HL-60 (cell line): Measurements from ENCODE around the gene NLRP13.

Experiments
- DNase-seq, 2 experiments: peaks; one replicate each; pipeline ENCODE4 v3.0.0-alpha.2; 2010 to 2020; ENCODE audit warnings: low read depth in 1 of 2, low spot score in 1 of 2
- H3K27ac ChIP-seq: fragments of 250-450 bp; sonication (Bioruptor Pico); replicated peaks from 2 replicates; pipeline ENCODE4 v1.5.1; 2020; ENCODE audit warnings: mild to moderate bottlenecking, moderate library complexity
- H3K27me3 ChIP-seq: fragments of 250-450 bp; sonication (Bioruptor Pico); 2 replicates; pipeline ENCODE4 v1.5.1; 2021; ENCODE audit warnings: mild to moderate bottlenecking, moderate library complexity; ENCODE audit not compliant: insufficient read depth, poor library complexity, severe bottlenecking
- H3K4me3 ChIP-seq: replicated peaks from 2 replicates; pipeline ENCODE4 v1.5.1; 2011; ENCODE audit warnings: mild to moderate bottlenecking, control low read depth, low read length; ENCODE audit not compliant: insufficient read depth
- CTCF ChIP-seq: IDR thresholded peaks from one replicate; pipeline ENCODE4 v1.5.1; 2011; ENCODE audit warnings: low read length, control low read depth, inconsistent platforms; ENCODE audit not compliant: insufficient read depth
- GABPA ChIP-seq: IDR thresholded peaks from 2 replicates; pipeline ENCODE4 v1.6.1; 2012; ENCODE audit warnings: low read depth
- POLR2AphosphoS5 ChIP-seq: IDR thresholded peaks from 2 replicates; pipeline ENCODE4 v1.6.1; 2012; ENCODE audit warnings: low read depth
- REST ChIP-seq: IDR thresholded peaks from 2 replicates; pipeline ENCODE4 v1.6.1; 2012; ENCODE audit warnings: low read depth; ENCODE audit not compliant: insufficient replicate concordance
- SPI1 ChIP-seq: IDR thresholded peaks from 2 replicates; pipeline ENCODE4 v1.6.1; 2012; ENCODE audit warnings: low read depth, mild to moderate bottlenecking, borderline replicate concordance

The NLRP13 gene

GRCh38 chr19:55858401-55858800 lies 73.7 kb downstream of the NLRP13 start:
- Histone ChIP-seq H3K4me3 (no peak overlapping the region), H3K27me3 (no peaks in the 10 kb centered on the region), H3K27ac (no peak overlapping the region)
- no peak for DNase-seq
- TF ChIP-seq REST (no peak), GABPA (no peak), CTCF (no peak)

- no peak for DNase-seq
- no peaks in the 10 kb centered on the region for H3K27me3 ChIP-seq
- H3K4me3 ChIP-seq = no peak overlapping the region
- TF ChIP-seq REST = no peak
- TF ChIP-seq POLR2AphosphoS5 = no peak
- H3K27ac ChIP-seq = no peak overlapping the region
Observed at GRCh38 chr19:55857974-55858373, 74.2 kb downstream of the NLRP13 start.

GRCh38 chr19:55857149-55857548 lies 75.0 kb downstream of the NLRP13 start:
- H3K27me3 ChIP-seq = no peaks in the 10 kb centered on the region
- no peak overlapping the region for H3K4me3 ChIP-seq
- no peak overlapping the region for H3K27ac ChIP-seq
- no peak for DNase-seq
- TF ChIP-seq SPI1 (no peak), CTCF (no peak), POLR2AphosphoS5 (no peak), REST (no peak), GABPA (no peak)

GRCh38 chr19:55855160-55855559 lies 77.0 kb downstream of the NLRP13 start:
- Histone ChIP-seq H3K27ac (no peak overlapping the region), H3K27me3 (no peaks in the 10 kb centered on the region), H3K4me3 (no peak overlapping the region)
- DNase-seq = no peak
- no peak for TF ChIP-seq SPI1
- TF ChIP-seq REST = no peak
- TF ChIP-seq CTCF = no peak
- TF ChIP-seq GABPA = no peak
- no peak for TF ChIP-seq POLR2AphosphoS5
